HG03520 (cell line): Measurements from ENCODE around the gene CARD19.

Experiments used
- ATAC-seq: cut with Tn5 transposase; IDR thresholded peaks from one replicate; pipeline ENCODE4 v1.9.1; 2021; ENCODE audit warnings: mild to moderate bottlenecking, moderate library complexity; ENCODE audit not compliant: unreplicated experiment

CARD19 gene

DNA sequence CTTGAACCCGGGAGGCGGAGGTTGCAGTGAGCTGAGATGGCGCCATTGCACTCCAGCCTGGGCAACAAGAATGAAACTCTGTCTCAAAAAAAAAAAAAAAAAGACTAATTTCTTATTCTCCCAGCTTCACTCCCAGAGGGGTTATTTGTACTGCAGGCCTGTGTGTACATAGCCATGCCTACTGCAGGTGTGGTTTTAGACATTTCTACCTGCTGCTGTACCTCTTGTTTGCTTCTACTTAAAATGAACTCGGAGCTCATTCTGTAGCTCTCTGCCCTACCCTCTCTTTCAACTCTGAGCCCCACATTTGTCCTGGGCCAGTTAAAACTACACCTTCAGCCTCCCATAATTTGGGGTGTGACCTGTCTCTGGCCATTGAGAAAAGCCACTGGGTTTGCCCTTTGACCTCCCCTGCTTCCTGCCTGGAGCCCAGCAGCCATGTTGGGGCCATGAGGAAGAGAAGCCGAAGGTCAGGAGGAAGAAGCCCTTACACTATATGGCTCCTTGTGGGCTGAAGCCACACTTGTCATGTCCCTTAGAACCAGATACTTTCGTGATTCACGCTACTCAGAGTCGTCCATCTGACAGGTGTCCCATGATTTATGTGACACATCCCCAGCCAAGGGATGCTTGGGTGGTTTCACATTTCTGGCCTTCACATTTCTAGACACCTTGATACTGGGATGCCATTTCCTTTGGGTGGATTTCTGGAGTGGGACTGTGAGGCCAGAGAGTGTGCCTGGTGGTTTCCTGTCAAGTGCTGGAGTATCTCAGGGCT is 9.4 kb upstream of the CARD19 start:
- no peak for ATAC-seq

DNA sequence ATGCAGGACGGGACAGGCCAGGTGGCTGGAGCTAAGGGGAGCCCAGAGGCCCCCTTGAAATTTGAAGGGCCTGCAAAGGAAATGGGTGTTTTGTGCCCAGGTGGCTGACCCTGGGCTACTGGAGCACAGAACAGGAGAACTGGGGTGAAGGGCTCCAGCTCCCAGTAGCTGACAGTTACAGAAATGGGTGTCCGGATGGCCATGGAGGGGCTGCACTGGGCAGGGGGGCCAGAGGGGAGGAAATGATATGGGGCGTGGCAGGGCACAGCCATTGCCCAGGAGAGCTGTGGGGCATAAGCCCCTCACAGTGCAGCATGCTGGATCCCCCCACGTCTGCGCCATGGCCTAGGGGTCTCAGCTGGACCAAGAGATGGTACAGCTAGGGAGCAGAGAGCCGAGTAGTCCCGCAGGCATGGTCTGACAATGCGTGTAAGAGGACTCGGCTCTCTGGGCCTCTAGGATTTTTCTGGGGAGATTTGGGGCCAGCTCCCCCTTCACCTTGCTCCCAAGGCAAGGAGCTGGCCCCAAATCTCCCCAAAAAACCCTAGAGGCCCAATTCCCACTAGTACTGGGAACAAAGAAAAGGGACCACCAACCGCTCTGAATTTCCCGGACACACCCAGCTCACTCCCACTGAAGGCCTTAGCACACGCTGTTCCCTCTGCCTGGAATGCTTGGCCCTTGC is 7.9 kb upstream of the CARD19 start:
- ATAC-seq: no peak

DNA sequence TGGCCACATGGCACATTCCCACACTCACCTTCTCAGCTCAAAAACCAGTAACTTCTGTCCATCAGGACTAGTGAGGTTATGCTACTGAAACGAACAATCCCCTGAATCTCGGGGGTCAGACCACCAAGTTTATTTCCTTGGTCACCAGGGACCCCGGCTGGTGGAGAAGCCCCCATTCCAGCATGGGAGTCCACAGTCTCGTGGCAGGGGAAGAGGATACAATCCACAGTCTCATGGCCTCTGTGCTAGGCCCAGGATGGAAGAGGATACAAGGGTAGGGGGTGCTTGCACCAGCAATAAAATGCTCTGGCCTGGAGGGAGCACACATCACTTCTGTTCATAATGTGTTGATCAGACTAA is 7.4 kb upstream of the CARD19 start:
- no peak for ATAC-seq

DNA sequence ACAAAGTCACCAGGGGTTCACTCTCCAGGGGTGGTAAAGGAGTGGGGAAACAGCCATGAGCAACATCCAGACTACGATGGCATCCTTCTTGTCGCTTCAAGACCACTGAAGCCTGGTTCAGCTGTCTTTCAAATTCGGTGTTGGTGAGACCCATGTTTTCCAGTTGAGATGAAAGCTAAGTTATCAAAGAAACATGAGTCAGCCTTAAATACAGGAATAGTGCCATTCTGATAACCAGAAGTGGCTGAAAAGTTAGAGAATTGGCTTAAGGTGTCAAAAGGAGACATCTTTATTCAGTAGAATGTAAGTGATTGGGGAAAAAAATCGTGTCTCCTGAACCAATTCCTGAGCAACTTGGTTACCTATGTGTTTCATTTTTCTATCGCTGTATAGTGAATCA is 7.0 kb upstream of the CARD19 start:
- ATAC-seq: no peak

DNA sequence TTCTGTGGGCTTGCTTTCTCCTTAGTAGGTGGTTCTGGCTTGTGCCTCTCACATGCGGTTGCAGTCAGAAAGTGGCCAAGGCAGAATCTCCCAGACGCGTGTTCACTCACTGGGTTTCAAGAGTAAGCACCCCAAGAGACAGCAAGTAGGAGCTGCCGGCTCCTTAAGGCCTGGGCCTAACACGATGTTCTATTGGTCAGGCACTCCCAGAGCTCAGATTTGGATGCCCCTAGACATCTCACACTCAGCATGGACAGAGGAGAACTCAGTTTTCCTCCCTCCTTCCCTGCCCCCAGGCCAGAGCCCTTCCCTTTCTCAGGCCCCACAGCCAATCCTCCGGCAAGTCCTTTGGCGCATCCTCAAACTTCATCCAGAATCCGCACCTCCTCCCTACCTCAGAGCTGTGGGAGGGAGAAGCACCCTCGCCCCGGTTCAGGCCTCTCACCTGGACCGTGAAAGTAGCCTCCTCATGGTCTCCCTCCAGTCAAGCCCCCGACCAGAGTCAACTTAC is 6.5 kb upstream of the CARD19 start:
- ATAC-seq: no peak

DNA sequence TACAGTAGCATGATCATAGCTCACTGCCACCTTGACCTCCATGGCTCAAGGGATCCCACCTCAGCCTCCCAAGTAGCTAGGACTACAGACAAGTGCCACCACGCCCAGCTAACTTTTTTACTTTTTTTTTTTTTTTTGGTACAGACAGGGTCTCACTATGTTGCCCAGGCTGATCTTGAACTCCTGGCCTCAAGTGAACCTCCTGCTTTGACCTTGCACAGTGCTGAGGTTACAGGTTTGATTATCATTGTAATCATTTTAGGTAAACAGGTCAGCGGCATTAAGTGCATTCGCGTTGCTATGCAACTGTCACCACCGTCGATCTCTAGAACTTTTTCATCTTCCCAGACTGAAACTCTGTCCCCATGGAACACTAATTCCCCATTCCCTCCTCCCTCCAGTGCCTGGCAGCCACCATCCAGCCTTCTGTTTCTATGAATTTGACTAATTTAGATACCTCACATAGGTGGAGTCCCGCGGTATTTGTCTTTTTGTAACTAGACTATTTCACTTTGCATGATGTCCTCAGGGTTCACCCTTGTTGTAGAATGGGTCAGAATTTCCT is 5.8 kb upstream of the CARD19 start:
- no peak for ATAC-seq

DNA sequence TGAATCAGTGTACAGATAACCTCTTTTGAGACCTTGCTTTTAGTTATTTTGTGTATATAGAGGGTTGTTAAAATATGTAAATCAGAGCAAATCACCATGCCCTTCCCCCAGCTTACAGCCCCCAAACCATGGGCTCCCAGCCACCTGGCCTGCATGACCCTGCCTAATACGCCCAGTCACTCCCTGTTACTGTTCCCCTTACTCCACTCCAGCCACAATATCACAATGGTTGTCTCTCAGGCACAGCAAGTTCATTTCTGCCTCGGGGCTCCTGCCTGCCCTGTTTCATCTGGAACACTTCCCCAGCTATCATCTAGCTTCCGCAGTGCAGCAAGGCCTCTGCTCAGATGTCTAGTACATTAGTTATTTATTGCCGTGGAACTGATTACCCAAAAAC is 5.0 kb upstream of the CARD19 start:
- ATAC-seq: no peak

DNA sequence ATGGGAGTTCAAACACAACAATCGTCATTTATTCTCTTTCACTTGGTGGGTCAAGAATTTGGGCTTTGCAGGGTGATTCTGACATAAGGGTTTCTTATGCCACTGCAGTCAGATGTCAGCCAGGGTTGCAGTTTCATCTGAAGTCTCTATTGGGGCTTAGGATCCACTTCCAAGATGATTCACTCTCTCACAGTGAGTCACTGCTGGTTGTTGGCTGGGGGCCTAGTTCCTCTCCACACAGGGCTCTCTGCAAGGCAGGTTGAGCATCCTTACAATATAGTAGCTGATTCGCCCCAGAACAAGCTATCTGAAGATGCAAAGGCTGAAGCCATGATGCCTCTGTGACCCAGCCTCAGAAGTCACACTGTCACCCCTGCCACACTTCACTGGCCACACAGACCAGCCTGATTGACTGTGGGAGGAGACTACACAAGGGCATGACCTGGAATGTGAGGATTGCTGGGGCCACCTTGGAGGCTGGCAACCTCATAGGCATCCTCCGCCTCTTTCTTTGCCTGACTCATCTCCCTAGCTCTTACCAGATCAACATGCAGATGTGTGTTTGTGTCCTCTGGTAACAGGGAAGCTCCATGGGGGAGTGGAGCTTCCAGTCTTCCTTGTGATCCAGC is 4.5 kb upstream of the CARD19 start:
- no peak for ATAC-seq

DNA sequence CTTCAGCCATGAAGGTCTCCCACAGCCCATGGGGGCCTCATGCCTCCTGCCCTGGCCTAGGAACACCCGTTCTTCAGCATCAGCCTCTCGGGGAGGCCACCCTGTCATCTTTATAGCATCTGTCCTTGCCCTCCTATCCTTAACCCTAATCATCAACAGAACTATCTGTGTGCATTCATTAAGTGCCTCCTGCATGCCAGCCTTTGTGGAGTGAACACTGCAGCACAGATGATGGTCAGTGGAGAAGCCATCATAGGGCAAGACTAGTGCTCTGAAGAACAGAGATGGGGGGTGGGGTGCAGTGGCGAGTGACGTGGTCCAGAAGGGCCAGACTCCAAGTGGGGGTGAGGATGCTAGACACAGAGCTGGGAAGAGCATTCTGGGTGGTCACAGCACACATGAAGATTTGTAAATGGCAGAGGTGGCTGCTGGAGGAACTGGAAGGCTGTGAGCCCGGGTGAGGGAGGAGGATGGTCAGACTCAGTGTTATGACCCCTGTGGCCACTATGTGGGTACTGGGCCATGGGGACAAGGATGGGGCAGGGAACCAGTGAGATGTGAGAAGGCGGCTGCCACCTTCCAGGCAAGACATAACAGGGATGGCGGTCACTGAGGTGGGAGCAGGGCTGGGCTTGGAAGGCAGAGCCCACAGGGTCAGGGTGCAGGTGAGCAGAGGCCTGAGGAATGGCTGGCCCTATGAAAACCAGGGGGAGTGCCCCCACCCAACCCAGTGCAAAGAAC is 3.6 kb upstream of the CARD19 start:
- no peak for ATAC-seq

DNA sequence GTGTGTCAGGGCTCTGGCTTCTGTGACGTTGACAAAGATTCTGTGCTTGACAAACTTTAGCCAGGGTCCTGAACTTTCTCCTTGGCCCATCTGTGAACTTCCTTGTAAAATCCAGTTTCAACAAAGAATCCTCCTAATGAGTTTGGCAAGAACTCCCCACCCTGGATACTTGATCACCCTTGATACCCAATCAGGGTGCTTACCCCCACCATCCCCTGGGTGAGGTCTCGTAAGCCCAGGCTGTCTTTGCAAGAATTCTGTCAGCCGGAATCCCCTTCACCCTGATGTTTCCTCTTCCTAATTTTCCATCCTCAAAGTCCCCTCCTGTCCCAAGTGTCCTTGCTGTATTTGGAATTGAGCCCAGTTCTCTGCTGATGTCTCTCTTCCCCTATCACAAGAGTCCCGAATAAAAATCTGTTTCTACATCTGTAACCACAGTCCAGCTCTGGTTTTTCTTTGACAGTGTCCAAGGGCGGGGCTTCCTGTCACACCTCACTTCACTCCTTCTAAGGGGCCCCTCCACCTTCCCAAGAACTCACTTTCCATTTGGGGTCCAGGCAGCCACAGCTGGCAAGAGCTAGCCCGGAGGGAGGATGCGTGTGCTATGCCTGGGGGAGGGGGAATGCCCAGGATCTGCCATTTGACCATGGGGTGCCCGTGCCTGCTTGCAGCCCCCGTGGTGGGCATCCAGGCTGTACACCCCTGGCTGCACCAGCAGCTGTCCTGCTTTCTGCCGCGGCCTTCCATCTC is 2.7 kb upstream of the CARD19 start:
- no peak for ATAC-seq

DNA sequence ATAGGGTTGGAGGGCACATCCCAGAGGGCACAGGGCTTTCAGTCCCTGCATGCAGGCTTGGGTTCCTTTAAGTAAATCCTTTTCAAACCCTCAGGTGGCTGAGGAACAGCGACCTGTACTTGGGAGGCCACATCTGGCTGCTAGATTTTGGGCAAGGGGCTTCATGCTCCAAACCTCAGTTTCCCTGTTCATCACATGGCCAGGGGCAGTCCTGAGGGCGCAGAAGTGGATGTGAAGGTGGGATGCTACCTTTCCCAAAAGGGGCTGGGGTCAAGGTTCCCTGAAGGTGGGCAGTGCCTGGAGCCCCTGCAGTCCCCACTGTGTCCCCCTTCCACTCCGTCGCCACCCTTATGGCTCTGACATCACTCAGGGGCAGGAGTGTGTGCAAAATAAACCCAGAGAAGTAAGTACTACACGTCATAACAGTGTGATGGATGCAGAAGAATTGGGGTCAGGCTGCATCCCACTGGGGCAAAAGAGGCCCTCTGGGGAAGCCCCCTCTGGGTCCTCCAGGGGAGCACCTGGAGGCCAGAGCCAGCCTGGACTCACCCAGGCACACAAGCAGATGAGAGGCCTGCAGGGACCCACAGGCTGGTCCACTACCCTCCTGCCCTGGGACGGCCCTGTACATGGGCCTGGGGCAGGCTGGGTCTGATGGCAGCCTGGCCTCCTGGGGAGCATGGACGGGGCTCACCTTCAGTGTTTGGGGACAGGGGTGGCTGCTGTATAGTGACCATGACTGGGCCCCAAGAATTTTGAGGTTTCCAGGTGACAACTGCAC is 1.9 kb upstream of the CARD19 start:
- ATAC-seq: no peak

DNA sequence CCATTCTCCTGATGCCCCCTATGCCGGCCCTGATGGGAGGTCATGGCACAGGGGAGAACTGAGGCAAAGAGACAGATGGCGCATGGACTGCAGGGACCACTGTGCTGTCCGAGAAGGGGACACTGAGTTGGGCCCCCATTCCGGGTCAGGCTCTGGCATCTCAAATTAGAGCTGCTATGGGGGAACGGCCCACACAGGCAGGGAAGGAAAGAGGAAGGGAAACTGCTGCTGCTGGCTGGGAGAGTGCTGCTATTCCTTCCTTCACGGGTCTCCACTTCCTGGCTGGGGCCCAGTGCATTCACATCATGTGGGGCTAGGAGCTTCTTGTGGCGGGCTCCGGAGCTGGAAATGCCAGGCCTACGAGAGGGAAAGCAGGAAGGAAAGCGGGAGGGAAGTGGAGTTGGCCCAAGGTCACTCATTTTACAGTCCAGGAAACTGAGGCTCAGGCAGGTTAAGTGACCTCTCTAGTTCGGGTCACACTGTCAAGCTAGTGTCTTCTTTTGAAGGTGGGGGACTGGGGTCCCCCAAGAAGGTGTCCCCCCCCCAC is 1.3 kb upstream of the CARD19 start:
- no peak for ATAC-seq

DNA sequence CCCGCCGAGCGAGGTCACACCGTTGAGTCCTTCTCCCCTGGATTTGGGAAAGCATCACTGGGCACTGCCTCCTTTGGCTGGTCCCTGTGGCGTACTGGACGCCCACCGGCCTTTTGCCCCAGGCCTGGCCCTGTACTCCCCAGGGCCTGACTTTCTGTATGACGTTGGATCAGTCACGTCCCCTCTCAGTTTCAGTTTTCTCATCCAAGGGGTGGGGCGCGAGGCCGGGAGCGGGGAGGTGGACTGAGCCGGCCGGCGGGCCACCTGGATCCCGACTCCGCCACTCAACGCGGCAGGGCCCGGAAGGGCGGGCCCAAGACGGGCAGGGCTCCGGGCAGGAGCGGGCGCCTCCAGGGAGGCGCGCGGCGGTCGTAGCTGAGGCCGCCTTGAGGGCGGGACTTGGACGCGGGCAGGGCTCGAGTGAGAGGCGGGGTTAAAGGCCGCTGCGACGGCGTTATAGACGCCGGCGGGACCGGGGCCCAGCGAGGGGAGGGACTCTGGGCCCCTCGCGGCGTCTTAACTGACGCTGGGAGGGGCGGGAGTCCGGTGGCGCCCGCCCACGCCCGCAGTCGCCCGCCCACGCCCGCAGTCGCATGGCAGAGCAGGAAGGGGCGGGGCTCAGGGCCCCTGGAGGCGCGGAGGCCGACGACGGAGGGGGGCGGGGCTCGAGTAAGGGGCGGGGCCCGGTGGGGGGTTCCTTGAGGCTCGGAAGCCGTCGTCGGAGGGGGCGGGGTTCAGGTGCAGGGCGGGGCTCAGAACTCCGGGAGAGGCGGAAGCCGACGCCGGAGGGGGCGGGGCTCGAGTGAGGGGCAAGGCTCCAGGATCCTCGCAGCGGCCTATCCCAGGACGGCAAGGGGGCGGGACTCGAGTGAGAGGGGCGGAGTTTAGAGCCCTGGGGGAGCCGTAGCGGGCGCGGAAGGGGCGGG is 549 bp upstream of the CARD19 start:
- ATAC-seq: peak; percentile 71

DNA sequence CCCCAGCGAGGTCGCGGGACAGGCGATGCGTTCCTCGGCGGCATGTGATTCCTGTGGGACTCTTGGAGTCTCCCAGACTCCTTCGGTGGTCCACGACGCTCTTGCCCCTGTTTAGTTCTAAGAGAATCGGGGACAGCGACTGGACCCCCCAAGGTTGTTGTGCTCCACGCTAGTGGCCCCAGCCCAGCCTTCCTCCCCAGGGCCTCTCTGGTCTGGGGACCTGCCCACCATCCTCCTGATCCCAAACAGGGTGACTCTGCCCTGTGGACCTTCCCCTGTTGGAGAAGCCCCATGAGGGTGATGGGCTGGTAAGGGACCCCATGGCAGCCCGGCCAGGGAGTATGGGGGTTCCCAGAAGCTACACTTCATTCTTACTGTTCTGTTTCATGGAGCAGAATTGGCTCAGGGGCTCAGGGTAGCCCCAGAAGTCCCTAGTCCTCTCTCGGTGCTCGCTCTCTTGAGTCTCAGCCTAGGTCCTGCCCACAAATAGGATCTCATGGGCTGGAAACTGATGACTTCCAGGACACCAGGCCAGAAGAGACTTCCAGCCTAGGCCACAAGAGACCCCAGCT is 880 bp downstream of the CARD19 start:
- ATAC-seq: no peak

DNA sequence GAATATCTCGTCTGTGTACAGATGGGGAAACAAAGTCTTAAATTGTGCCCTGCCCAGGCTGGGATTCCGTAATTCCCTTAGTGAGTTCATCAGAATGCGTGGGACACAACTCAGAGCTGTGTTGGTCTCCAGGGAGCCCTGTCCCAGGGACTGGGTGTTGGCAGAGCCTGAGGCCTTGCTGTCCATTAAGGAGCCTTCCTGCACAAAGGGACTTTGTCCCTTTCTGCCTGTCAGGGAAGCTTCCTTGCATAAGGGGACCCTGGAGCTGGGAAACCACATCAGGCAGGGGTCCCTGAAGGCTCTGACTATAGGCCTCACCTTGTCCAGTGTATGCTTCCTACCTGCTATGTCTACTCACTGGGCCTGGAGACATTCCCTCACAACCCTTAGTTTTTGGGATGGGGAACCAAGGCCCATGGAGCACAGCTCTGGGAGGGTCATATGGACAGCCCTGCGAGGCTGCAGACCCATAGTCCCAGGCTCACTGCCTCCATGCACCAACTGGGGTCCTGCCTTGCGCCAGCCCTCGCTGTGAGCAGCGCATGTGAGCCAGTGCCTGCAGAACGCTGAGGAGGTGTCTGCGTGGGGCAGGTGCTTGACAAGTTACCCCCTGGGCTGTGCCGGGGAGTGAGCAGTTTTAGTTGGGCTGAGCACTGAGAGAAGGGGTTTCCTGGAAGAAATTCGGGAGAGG is 1.6 kb downstream of the CARD19 start:
- no peak for ATAC-seq

DNA sequence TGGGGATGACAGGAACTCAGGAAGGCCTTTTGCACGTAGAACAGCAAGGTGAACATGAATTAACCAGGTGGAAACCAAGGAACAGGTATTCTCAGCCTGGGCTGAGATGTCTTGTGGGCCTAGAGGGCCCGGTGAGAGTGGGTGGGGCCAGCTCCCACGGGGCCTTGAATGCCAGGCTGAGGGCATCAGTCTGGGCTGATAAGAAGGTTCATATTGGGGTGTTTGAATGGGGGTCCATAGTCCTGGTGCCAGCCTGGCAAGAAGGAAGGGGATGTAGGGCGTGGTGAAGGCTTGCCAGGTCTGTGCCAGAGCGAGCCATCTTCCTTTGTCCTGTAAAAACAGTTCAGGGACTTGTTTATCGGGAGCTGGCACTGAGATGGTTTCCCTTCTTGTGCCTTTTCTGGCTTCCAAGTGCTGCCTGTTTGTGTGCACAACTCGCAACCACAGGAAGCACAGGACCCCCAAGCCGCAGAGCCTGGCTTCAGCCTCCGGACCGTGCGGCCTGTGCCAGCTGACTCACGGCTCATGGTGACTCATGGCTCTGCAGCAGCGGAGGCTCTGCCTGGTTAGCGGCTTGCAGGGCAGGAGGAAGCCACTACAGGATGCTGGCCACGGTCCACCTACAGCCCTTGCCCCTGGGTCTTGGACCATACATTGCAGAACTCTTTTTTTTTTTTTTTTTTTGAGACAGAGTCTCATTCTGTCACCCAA is 2.4 kb downstream of the CARD19 start:
- ATAC-seq: no peak
